Ascending aorta (tissue), 2 donors: ENCODE measurements around the gene AKT3. TPM values are rescaled to one million over a fixed set of nuclear protein-coding genes. Genes with fewer than 3 reads are reported as not detected.
"Not testable (repeated sequence)": the region's sequence is repeated elsewhere in the genome, so short reads cannot be mapped to it uniquely, and the experiment has no call there.

Experiments
- DNase-seq, 2 donors: peaks; one replicate each; pipeline ENCODE4 v3.0.0-alpha.2; 2019; ENCODE audit warnings: low spot score in 2 of 2
- H3K27ac ChIP-seq, 2 donors: fragments of 200-600 bp; sonication (generic); one replicate each; pipeline ENCODE4 v1.5.1; 2016 to 2017; ENCODE audit warnings: mild to moderate bottlenecking in 1 of 2
- H3K27me3 ChIP-seq: fragments of 200-600 bp; sonication (generic); one replicate; pipeline ENCODE4 v1.5.1; 2017
- H3K36me3 ChIP-seq, 2 donors: fragments of 200-600 bp; sonication (generic); one replicate each; pipeline ENCODE4 v1.5.1; 2016
- H3K4me1 ChIP-seq, 2 donors: fragments of 200-600 bp; sonication (generic); one replicate each; pipeline ENCODE4 v1.5.1; 2016 to 2017; ENCODE audit warnings: mild to moderate bottlenecking in 1 of 2
- H3K4me3 ChIP-seq, 2 donors: fragments of 200-600 bp; sonication (generic); one replicate each; pipeline ENCODE4 v1.5.1; 2016 to 2017; ENCODE audit warnings: mild to moderate bottlenecking in 1 of 2
- H3K9me3 ChIP-seq, 2 donors: fragments of 200-600 bp; sonication (generic); one replicate each; pipeline ENCODE4 v1.5.1; 2016
- intact Hi-C: fragments of 100-400 bp; cut with DNase I; formaldehyde crosslinking; loops from one replicate; pipeline ENCODE4 v1.15.1; 2023
- total RNA-seq: library from RNA; depleted of rRNA; stranded (reverse); fragments of >200 nt; gene quantifications from one replicate; pipeline ENCODE4 v1.1.0, GENCODE V29; 2016
- TF ChIP-seq, protein P1 (sequence below), 3 experiments: fragments of 200-600 bp in 2 of 3; fragments of 450-650 bp in 1 of 3; sonication (generic) in 2 of 3; IDR thresholded peaks; one replicate each; pipeline ENCODE4 v1.5.1; 2016 to 2019; ENCODE audit warnings: antibody characterized with exemption in 3 of 3, mild to moderate bottlenecking in 1 of 3, moderate library complexity in 1 of 3

Gene AKT3
- total RNA-seq, 1 donor from 2014 or later: 38.0 TPM

DNA sequence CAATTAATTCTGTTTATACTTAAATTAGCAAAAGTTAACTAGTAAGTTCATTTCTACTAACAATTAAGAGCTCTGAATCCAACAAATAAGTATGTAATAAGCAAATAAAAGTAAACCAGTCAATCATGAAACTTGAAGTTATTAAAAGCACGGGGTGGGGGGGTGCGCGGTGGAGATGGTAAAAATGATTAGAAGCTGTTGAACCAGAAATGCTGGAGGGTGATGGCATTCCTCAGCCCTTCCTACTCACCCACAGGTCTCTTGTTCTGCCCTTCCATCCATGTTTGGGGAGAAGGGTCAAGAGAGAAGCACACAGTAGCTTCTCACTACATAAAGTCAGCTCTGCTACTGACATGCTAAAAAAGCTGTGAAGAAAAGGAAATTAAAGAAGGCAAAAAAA is 63.5 kb downstream of the AKT3 start:
- H3K4me1 ChIP-seq: peaks cover 0 to 26% of the 10 kb centered on the region in 2 donors
- DNase-seq: no peak
- H3K27ac ChIP-seq: no peak overlapping the region
- no peaks in the 10 kb centered on the region for H3K36me3 ChIP-seq
- H3K4me3 ChIP-seq: no peak overlapping the region
- intact Hi-C loops: no loop called here
- H3K9me3 ChIP-seq: no peaks in the 10 kb centered on the region
- no peaks in the 10 kb centered on the region for H3K27me3 ChIP-seq
- TF ChIP-seq, protein P1, sequence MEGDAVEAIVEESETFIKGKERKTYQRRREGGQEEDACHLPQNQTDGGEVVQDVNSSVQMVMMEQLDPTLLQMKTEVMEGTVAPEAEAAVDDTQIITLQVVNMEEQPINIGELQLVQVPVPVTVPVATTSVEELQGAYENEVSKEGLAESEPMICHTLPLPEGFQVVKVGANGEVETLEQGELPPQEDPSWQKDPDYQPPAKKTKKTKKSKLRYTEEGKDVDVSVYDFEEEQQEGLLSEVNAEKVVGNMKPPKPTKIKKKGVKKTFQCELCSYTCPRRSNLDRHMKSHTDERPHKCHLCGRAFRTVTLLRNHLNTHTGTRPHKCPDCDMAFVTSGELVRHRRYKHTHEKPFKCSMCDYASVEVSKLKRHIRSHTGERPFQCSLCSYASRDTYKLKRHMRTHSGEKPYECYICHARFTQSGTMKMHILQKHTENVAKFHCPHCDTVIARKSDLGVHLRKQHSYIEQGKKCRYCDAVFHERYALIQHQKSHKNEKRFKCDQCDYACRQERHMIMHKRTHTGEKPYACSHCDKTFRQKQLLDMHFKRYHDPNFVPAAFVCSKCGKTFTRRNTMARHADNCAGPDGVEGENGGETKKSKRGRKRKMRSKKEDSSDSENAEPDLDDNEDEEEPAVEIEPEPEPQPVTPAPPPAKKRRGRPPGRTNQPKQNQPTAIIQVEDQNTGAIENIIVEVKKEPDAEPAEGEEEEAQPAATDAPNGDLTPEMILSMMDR (IDR thresholded peaks at IDR 0.05): no peak

DNA sequence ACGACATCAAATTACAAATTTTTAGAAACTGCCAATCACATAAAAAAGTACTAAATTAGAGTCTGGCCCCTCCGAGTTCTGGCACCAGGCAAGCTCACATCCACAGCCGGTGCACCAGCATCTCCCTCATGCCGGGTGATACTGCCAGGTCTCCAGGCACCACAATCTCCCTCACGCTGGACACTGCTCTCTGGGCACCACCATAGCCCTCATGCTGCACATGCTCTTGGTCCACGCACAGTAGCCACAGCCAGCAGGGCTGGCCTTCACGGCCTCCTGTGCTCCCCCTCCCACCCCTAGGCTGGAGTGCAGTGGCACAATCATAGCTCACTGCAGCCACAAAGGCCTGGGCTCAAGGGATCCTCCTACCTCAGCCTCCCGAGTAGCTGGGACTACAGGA is 65.5 kb downstream of the AKT3 start:
- TF ChIP-seq, protein P1 (IDR thresholded peaks at IDR 0.05): no peak
- H3K4me1 ChIP-seq: peaks cover 0 to 19% of the 10 kb centered on the region in 2 donors
- H3K4me3 ChIP-seq: no peak overlapping the region
- no peaks in the 10 kb centered on the region for H3K36me3 ChIP-seq
- H3K27me3 ChIP-seq: no peaks in the 10 kb centered on the region
- DNase-seq: no peak
- intact Hi-C loops: no loop called here
- H3K27ac ChIP-seq: no peak overlapping the region
- no peaks in the 10 kb centered on the region for H3K9me3 ChIP-seq

DNA sequence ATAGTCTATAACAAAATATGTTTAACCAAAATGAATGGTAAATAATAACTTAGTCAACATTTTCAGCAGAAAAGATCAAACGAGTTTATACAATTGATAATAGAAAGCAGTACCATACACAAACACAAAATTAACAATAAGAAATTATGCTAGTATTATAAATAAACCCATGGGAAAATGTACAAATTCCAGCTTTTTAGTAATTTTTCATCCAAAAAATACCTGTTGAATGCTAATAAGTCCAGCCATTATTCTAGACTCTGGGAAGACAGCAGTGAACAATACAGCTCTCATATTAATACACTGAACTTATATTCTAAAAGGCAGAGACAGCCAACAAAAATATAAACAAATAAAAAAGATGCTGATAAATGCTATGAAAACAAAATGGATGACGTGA is 66.3 kb downstream of the AKT3 start:
- H3K4me1 ChIP-seq: peaks cover 0 to 19% of the 10 kb centered on the region in 2 donors
- intact Hi-C loops: no loop called here

DNA sequence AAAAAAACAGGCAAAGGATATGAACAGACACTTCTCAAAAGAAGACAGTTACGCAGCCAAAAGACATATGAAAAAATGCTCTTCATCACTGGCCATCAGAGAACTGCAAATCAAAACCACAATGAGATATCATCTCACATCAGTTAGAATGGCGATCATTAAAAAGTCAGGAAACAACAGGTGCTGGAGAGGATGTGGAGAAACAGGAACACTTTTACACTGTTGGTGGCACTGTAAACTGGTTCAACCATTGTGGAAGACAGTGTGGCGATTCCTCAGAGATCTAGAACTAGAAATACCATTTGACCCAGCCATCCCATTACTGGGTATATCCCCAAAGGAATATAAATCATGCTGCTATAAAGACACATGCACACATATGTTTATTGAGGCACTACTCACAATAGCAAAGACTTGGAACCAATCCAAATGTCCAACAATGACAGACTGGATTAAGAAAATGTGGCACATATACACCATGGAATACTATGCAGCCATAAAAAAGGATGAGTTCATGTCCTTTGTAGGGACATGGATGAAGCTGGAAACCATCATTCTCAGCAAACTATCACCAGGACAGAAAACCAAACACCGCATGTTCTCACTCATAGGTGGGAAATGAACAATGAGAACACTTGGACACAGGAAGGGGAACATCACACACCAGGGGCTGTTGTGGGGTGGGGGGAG is 77.5 kb downstream of the AKT3 start:
- H3K27me3 ChIP-seq, H3K27ac ChIP-seq, H3K9me3 ChIP-seq, H3K36me3 ChIP-seq, H3K4me1 ChIP-seq, H3K4me3 ChIP-seq, DNase-seq, intact Hi-C loops: not testable (repeated sequence)

More for the DNA sequence above, 66.3 kb downstream of the AKT3 start:
- no peak overlapping the region for H3K4me3 ChIP-seq
- TF ChIP-seq, protein P1 (IDR thresholded peaks at IDR 0.05): no peak
- no peaks in the 10 kb centered on the region for H3K9me3 ChIP-seq
- H3K27ac ChIP-seq: no peak overlapping the region
- DNase-seq: no peak
- H3K36me3 ChIP-seq: no peaks in the 10 kb centered on the region
- no peaks in the 10 kb centered on the region for H3K27me3 ChIP-seq

DNA sequence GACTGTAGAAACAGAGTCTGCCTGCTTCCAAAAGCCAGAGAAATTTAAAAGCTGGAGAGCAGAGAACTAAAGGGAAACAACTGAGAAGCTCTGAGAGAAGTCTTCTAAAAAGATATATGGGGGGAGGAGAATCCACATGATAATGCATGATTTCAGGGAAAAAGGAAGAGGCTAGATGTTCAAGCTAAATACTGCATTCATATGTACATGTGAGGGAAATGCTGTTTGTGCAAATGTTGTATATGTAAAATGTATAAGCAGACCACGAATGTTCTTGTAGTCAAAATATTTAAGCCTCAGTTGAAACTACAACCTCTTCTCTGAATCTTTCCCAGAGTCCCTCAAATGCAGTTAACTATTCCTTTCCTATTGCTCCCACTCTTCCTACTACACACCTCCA is 79.2 kb downstream of the AKT3 start:
- TF ChIP-seq, protein P1 (IDR thresholded peaks at IDR 0.05): no peak
- H3K9me3 ChIP-seq: no peaks in the 10 kb centered on the region
- intact Hi-C loops: no loop called here

DNA sequence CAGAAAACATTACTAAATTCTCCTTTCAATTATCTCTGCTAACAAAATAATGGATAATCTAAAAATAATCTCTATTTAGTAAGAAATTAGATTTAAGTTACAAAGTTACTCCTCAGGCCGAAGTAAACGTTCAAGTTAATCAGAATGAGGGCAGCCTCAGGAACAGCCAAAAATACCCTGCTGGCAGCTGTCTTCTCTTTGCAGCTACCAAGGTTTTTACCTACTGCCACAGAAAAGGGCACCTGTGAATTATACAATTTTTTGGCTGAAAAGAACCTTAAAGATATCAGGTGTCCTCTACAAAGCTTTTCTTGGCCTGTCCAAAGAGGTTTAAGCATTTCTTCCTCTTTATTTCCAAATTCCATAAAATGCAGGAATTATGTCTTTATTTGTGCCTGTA is 84.4 kb downstream of the AKT3 start:
- Histone ChIP-seq H3K27ac (no peak overlapping the region), H3K4me1 (peaks cover 0 to 6% of the 10 kb centered on the region in 2 donors), H3K4me3 (no peak overlapping the region), H3K9me3 (no peaks in the 10 kb centered on the region), H3K27me3 (no peaks in the 10 kb centered on the region), H3K36me3 (no peaks in the 10 kb centered on the region)
- DNase-seq: no peak
- TF ChIP-seq, protein P1 (IDR thresholded peaks at IDR 0.05): no peak
- intact Hi-C loops: no loop called here

More for the DNA sequence above, 79.2 kb downstream of the AKT3 start:
- Histone ChIP-seq H3K27me3 (no peaks in the 10 kb centered on the region), H3K36me3 (no peaks in the 10 kb centered on the region), H3K27ac (no peak overlapping the region), H3K4me1 (peaks cover 0 to 3% of the 10 kb centered on the region in 2 donors), H3K4me3 (no peak overlapping the region)
- no peak for DNase-seq
